Fibroblast of lung (primary cell): Measurements from ENCODE around the gene UFSP1. TPM values are rescaled to one million over a fixed set of nuclear protein-coding genes. Genes with fewer than 3 reads are reported as not detected.

ENCODE experiments used
- DNase-seq, 2 donors: peaks; one replicate each; pipeline versions ENCODE4 v3.0.0 to v3.0.0-alpha.2; 2010; ENCODE audit warnings: low read depth in 2 of 2
- H2AFZ ChIP-seq: 2 replicates; pipeline ENCODE4 v1.5.1; 2012; ENCODE audit warnings: low read length, control low read depth, inconsistent platforms
- H3K27ac ChIP-seq: 2 replicates; pipeline ENCODE4 v1.5.1; 2011; ENCODE audit warnings: low read length, control low read depth; ENCODE audit not compliant: insufficient read depth
- H3K27me3 ChIP-seq: 2 replicates; pipeline ENCODE4 v1.5.1; 2011; ENCODE audit warnings: mild to moderate bottlenecking, low read length; ENCODE audit not compliant: control insufficient read depth, insufficient read depth
- H3K36me3 ChIP-seq: 2 replicates; pipeline ENCODE4 v1.5.1; 2011; ENCODE audit warnings: low read length; ENCODE audit not compliant: control insufficient read depth, insufficient read depth
- H3K4me1 ChIP-seq: 2 replicates; pipeline ENCODE4 v1.5.1; 2011; ENCODE audit warnings: low read length; ENCODE audit not compliant: control insufficient read depth, insufficient read depth; ENCODE audit errors: extremely low read depth
- H3K4me2 ChIP-seq: 2 replicates; pipeline ENCODE4 v1.5.1; 2011; ENCODE audit warnings: low read length, control low read depth; ENCODE audit not compliant: insufficient read depth; ENCODE audit errors: extremely low read depth
- H3K4me3 ChIP-seq, 4 experiments: fragments of 200-600 bp in 1 of 4; sonication (generic) in 1 of 4; replicated peaks in 1 of 4; 2 replicates each; pipeline ENCODE4 v1.5.1; 2011 to 2016; ENCODE audit warnings: low read length in 4 of 4, low read depth in 3 of 4, mild to moderate bottlenecking in 3 of 4, control low read depth in 2 of 4, inconsistent platforms in 1 of 4, mixed read lengths in 1 of 4; ENCODE audit not compliant: insufficient read depth in 1 of 4; ENCODE audit errors: control extremely low read depth in 1 of 4
- H3K79me2 ChIP-seq: 2 replicates; pipeline ENCODE4 v1.5.1; 2012; ENCODE audit warnings: mild to moderate bottlenecking, low read length, inconsistent platforms; ENCODE audit not compliant: control insufficient read depth, insufficient read depth
- H3K9ac ChIP-seq: 2 replicates; pipeline ENCODE4 v1.5.1; 2011; ENCODE audit warnings: mild to moderate bottlenecking, low read length, control low read depth; ENCODE audit not compliant: insufficient read depth
- H3K9me3 ChIP-seq: 2 replicates; pipeline ENCODE4 v1.5.1; 2012; ENCODE audit warnings: low read depth, low read length; ENCODE audit not compliant: control insufficient read depth, insufficient read depth
- H4K20me1 ChIP-seq: 2 replicates; pipeline ENCODE4 v1.5.1; 2011; ENCODE audit warnings: low read length; ENCODE audit not compliant: control insufficient read depth, insufficient read depth; ENCODE audit errors: extremely low read depth
- EZH2 ChIP-seq: IDR thresholded peaks from 2 replicates; pipeline ENCODE4 v1.5.1; 2012; ENCODE audit warnings: low read length, control low read depth, mild to moderate bottlenecking; ENCODE audit errors: missing control alignments
- polyA plus RNA-seq, 2 donors: library from polyadenylated mRNA; depleted of rRNA in 1 of 2; stranded (reverse) in 1 of 2; unstranded in 1 of 2; fragments of >200 nt; gene quantifications; 2 replicates each; pipeline ENCODE4 v1.2.1, GENCODE V29; 2011 to 2012; ENCODE audit warnings: missing spikeins in 1 of 2
- total RNA-seq: library from RNA; depleted of rRNA; stranded (reverse); fragments of >200 nt; gene quantifications from 2 replicates; pipeline ENCODE4 v1.2.1, GENCODE V29; 2014
- TF ChIP-seq, protein P1 (sequence below), 2 donors: IDR thresholded peaks in 1 of 2; conservative IDR thresholded peaks in 1 of 2; 1 replicate in 1 of 2; 2 replicates in 1 of 2; pipeline ENCODE4 v1.5.1; 2011 to 2012; ENCODE audit warnings: low read length in 2 of 2, control low read depth in 1 of 2, inconsistent platforms in 1 of 2, low read depth in 1 of 2, mild to moderate bottlenecking in 1 of 2

The UFSP1 gene
- total and polyA plus RNA-seq, 2 donors (not counting 1 experiment from before 2014, with no cell fraction given) = 1.1 to 4.0 TPM

DNA sequence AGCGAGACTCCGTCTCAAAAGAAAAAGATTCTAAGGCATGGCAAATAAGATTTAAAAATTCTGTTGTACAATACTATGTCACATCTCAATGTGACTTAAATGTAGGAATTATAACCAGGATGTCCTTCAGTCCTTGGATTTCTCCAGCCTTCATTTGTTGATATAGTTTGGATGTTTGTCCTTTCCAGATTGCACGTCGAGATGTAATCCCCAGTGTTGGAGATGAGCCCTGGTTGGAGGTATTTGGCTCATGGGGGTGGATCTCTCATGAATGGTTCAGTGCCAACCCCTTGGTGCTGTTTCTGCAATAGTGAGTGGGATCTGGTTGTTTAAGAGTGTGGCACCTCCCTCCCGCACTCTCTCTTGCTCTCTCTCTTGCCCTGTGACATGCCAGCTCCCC, 19.0 kb upstream of the UFSP1 start:
- Histone ChIP-seq H3K36me3 (no peaks in the 10 kb centered on the region), H3K27ac (no peak overlapping the region), H3K4me3 (no peak overlapping the region), H4K20me1 (no peaks in the 10 kb centered on the region), H3K27me3 (no peaks in the 10 kb centered on the region), H3K79me2 (no peaks in the 10 kb centered on the region), H2AFZ (no peak overlapping the region), H3K4me2 (no peak overlapping the region), H3K9me3 (no peaks in the 10 kb centered on the region), H3K4me1 (no peaks in the 10 kb centered on the region), H3K9ac (no peak overlapping the region)
- no peak for TF ChIP-seq EZH2
- DNase-seq = no peak

DNA sequence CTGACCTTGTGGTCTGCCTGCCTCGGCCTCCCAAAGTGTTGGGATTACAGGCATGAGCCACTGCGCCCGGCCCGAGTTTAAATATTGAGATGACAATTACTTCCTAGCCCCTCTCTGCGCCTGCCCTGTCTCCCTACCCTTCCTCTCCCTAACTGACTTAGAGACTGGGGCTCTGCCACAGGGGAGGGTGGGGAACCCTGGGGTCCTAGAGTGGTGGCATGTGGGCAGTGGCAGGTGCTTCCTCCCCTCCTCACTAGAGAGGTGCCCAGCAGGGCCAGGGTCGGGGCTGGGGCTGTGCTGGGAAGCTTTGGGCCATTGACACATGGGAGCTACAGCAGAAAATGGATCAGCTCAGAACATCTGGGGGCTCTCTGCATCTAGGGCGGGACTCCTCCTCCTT, 13.1 kb upstream of the UFSP1 start:
- Histone ChIP-seq H3K4me3 (no peak overlapping the region), H3K9ac (no peak overlapping the region), H3K4me2 (no peak overlapping the region), H3K36me3 (no peaks in the 10 kb centered on the region), H3K9me3 (no peaks in the 10 kb centered on the region), H3K27ac (no peak overlapping the region), H3K4me1 (no peaks in the 10 kb centered on the region), H3K27me3 (peaks cover 13% of the 10 kb centered on the region), H2AFZ (no peak overlapping the region), H4K20me1 (no peaks in the 10 kb centered on the region), H3K79me2 (no peaks in the 10 kb centered on the region)
- DNase-seq = no peak
- TF ChIP-seq EZH2 = no peak
- TF ChIP-seq, protein P1, sequence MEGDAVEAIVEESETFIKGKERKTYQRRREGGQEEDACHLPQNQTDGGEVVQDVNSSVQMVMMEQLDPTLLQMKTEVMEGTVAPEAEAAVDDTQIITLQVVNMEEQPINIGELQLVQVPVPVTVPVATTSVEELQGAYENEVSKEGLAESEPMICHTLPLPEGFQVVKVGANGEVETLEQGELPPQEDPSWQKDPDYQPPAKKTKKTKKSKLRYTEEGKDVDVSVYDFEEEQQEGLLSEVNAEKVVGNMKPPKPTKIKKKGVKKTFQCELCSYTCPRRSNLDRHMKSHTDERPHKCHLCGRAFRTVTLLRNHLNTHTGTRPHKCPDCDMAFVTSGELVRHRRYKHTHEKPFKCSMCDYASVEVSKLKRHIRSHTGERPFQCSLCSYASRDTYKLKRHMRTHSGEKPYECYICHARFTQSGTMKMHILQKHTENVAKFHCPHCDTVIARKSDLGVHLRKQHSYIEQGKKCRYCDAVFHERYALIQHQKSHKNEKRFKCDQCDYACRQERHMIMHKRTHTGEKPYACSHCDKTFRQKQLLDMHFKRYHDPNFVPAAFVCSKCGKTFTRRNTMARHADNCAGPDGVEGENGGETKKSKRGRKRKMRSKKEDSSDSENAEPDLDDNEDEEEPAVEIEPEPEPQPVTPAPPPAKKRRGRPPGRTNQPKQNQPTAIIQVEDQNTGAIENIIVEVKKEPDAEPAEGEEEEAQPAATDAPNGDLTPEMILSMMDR (conservative IDR thresholded peaks at IDR 0.05 in 1 of 2, IDR thresholded peaks at IDR 0.05 in 1 of 2; ENCODE audit: low read depth in 1 of 2, low read length in 2 of 2) = no peak

DNA sequence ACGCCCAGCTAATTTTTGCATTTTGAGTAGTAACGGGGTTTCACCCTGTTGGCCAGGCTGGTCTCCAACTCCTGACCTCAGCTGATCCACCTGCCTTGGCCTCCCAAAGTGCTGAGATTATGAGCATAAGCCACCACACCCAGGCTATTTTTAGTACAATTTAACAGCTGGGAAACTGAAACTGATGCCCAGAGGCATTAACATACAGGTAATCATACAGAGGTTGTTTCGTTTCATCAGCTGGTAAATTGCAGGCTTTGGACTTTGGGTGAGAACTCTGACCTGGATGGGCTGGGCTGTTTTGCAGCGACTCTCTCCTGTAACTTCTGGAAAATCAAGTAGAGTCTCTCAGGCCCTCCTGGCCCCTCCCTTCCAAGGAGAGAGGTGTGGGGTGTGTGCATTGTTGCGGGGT, 12.4 kb upstream of the UFSP1 start:
- Histone ChIP-seq H3K4me2 (no peak overlapping the region), H3K27me3 (peaks cover 13% of the 10 kb centered on the region), H3K4me3 (no peak overlapping the region), H3K9ac (no peak overlapping the region), H3K4me1 (no peaks in the 10 kb centered on the region), H3K36me3 (no peaks in the 10 kb centered on the region), H4K20me1 (no peaks in the 10 kb centered on the region), H3K9me3 (no peaks in the 10 kb centered on the region), H3K27ac (no peak overlapping the region), H2AFZ (no peak overlapping the region), H3K79me2 (no peaks in the 10 kb centered on the region)
- no peak for DNase-seq
- TF ChIP-seq, protein P1 (conservative IDR thresholded peaks at IDR 0.05 in 1 of 2, IDR thresholded peaks at IDR 0.05 in 1 of 2; ENCODE audit: low read depth in 1 of 2, low read length in 2 of 2) = no peak
- TF ChIP-seq EZH2 = no peak
